ENCODE results near the gene PLA2G2F. TPM values are rescaled to one million over a fixed set of nuclear protein-coding genes. Genes with fewer than 3 reads are reported as not detected.

The PLA2G2F gene
- total RNA-seq, 1 donor from 2014 or later: not detected

DNA sequence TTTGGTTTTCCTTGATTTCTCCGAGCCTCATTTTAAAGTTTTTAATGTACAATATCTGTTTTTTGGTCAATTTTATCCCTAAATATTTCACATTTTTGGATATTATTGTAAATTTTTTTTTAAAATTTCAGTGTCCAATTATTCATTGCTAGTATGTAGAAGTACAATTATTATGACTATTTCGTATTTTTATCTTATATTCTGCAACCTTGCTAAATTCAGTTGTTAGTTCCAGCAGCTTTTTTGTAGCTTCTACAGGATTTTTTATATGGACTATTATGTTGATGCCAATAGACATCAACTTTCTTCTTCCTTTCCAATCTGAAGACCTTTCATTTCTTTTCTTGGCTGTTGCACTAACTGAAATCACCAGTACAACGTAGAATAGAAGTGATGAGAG is 4.1 kb upstream of the PLA2G2F start:
- H3K36me3 ChIP-seq: no peaks in the 10 kb centered on the region
- H3K4me3 ChIP-seq: no peak overlapping the region
- H3K4me1 ChIP-seq: no peaks in the 10 kb centered on the region
- no peaks in the 10 kb centered on the region for H3K9me3 ChIP-seq
- H3K27me3 ChIP-seq: no peaks in the 10 kb centered on the region
- no peak overlapping the region for H3K27ac ChIP-seq
- TF ChIP-seq, protein P1, sequence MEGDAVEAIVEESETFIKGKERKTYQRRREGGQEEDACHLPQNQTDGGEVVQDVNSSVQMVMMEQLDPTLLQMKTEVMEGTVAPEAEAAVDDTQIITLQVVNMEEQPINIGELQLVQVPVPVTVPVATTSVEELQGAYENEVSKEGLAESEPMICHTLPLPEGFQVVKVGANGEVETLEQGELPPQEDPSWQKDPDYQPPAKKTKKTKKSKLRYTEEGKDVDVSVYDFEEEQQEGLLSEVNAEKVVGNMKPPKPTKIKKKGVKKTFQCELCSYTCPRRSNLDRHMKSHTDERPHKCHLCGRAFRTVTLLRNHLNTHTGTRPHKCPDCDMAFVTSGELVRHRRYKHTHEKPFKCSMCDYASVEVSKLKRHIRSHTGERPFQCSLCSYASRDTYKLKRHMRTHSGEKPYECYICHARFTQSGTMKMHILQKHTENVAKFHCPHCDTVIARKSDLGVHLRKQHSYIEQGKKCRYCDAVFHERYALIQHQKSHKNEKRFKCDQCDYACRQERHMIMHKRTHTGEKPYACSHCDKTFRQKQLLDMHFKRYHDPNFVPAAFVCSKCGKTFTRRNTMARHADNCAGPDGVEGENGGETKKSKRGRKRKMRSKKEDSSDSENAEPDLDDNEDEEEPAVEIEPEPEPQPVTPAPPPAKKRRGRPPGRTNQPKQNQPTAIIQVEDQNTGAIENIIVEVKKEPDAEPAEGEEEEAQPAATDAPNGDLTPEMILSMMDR (IDR thresholded peaks at IDR 0.05): no peak
- intact Hi-C loops (cut with DNase I): no loop called here
- no peak for DNase-seq (ENCODE audit: low spot score in 2 of 2)

GRCh38 chr1:20136249-20136648 is 2.9 kb upstream of the PLA2G2F start:
- Histone ChIP-seq H3K27ac (no peak overlapping the region), H3K4me3 (no peak overlapping the region), H3K27me3 (no peaks in the 10 kb centered on the region), H3K36me3 (no peaks in the 10 kb centered on the region), H3K9me3 (no peaks in the 10 kb centered on the region), H3K4me1 (no peaks in the 10 kb centered on the region)
- intact Hi-C loops (cut with DNase I): no loop called here
- DNase-seq (ENCODE audit: low spot score in 2 of 2): no peak
- TF ChIP-seq, protein P1 (IDR thresholded peaks at IDR 0.05): no peak

- Histone ChIP-seq H3K4me3 (no peak overlapping the region), H3K36me3 (no peaks in the 10 kb centered on the region), H3K9me3 (no peaks in the 10 kb centered on the region), H3K27ac (no peak overlapping the region), H3K4me1 (no peaks in the 10 kb centered on the region), H3K27me3 (no peaks in the 10 kb centered on the region)
- intact Hi-C loops (cut with DNase I): no loop called here
- TF ChIP-seq, protein P1 (IDR thresholded peaks at IDR 0.05): no peak
- no peak for DNase-seq (ENCODE audit: low spot score in 2 of 2)
These were observed 2.1 kb upstream of the PLA2G2F start for GRCh38 chr1:20137055-20137454.

DNA sequence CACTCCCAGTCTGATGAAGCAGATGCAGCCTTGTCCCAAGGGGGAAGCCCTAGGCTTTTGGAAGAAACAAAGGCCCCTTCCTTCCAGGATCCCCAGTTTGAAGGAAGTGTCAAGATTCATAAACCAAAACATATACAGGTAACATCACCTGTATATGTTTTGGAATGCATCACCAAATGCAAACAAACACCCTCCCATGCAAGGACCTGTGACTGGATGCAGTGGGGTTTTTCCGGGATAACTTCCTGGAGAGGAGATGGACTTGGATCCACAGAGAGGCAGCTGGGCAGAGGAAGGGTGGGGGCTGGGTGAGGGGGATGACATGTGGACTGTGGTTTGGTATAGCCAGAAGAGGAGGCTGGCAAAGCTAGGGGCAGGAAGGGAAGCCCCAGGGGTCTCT is 1.5 kb upstream of the PLA2G2F start:
- H3K4me3 ChIP-seq: no peak overlapping the region
- intact Hi-C loops (cut with DNase I): no loop called here
- H3K27ac ChIP-seq: no peak overlapping the region
- H3K4me1 ChIP-seq: no peaks in the 10 kb centered on the region
- DNase-seq (ENCODE audit: low spot score in 2 of 2): no peak
- no peaks in the 10 kb centered on the region for H3K36me3 ChIP-seq
- no peaks in the 10 kb centered on the region for H3K27me3 ChIP-seq
- no peaks in the 10 kb centered on the region for H3K9me3 ChIP-seq
- TF ChIP-seq, protein P1 (IDR thresholded peaks at IDR 0.05): no peak

DNA sequence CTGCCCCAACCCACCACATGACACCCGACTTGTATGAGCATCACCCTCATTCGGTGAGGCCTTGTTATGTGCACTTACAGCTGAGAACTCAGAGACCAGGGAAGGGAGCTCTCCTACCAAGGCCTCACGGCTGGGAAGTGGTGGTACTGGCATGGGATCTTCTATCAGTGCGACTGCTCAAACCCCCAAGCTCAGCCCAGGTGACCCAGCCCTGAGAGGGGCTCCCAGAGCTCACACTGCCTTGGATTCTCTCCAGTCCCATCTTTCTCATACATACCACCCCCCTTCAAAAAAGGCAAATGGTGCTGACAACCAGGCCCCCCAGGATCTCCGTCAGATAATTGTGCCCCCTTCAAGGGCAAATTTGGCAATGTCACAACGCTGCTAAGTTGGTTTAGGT is 777 bp upstream of the PLA2G2F start:
- H3K4me3 ChIP-seq: no peak overlapping the region
- DNase-seq (ENCODE audit: low spot score in 2 of 2): no peak
- no peaks in the 10 kb centered on the region for H3K27me3 ChIP-seq
- H3K36me3 ChIP-seq: no peaks in the 10 kb centered on the region
- H3K4me1 ChIP-seq: no peaks in the 10 kb centered on the region
- TF ChIP-seq, protein P1 (IDR thresholded peaks at IDR 0.05): no peak
- no peak overlapping the region for H3K27ac ChIP-seq
- H3K9me3 ChIP-seq: no peaks in the 10 kb centered on the region
- intact Hi-C loops (cut with DNase I): no loop called here
